Raji (cell line): ENCODE results near the gene ZNF862.

ENCODE experiments used
- POLR2A ChIP-seq: IDR thresholded peaks from 2 replicates; pipeline ENCODE4 v1.6.1; 2011; ENCODE audit warnings: low read depth, low read length, control low read depth; ENCODE audit not compliant: insufficient read depth

ZNF862 gene

DNA sequence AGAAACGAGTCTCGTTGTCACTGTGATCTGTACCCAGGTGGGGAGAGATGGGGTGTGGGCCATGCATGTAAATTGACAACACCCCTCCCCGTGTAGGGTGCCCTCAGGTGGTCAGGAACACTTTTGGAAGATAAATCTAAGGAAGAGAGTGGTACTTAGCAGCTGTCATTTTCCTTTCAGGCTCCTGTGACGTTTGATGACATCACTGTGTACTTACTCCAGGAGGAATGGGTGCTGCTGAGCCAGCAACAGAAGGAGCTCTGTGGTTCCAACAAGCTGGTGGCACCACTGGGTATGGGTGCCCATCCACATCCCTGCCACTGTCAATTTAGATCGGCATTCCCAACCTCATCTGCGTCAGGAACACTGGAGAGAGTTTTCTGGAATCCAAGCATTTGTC is 6.3 kb downstream of the ZNF862 start:
- TF ChIP-seq POLR2A, result no peak

DNA sequence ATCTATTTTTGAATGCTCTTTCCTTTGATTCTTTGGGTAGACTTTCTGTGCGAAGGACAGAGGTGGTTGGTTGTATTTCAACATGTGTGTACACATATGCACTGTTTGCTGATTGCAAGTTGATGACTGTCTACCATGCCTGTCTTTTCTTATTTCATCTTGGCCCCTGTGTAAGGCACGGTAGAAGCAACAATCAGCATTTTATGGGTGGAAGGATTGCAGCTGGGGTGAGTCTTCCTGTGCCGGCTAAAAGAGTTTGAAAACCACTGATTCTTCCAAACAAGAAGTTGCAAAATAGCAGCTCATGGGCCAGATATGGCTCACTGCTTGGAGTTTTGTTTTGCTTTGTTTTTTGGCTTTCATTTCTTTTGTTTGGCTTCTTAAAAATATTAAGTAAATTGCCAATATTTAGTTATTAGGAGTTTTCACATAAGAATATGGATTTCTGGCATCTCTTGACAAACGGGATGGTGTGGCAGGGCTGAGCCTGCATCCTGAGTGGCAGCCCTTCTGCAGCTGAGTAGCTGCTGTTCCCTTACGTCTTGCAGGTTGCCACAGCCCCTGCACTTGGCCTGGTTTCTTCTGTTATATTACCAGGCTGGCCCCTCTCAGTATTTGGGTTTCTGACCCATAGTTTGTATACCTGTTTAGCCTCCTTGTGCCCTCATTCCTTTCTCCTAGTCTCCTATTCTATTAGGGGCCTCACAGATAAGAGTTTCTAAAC is 7.2 kb downstream of the ZNF862 start:
- TF ChIP-seq POLR2A, result no peak

GRCh38 chr7:149846021-149846420 is 7.8 kb downstream of the ZNF862 start:
- no peak for TF ChIP-seq POLR2A

DNA sequence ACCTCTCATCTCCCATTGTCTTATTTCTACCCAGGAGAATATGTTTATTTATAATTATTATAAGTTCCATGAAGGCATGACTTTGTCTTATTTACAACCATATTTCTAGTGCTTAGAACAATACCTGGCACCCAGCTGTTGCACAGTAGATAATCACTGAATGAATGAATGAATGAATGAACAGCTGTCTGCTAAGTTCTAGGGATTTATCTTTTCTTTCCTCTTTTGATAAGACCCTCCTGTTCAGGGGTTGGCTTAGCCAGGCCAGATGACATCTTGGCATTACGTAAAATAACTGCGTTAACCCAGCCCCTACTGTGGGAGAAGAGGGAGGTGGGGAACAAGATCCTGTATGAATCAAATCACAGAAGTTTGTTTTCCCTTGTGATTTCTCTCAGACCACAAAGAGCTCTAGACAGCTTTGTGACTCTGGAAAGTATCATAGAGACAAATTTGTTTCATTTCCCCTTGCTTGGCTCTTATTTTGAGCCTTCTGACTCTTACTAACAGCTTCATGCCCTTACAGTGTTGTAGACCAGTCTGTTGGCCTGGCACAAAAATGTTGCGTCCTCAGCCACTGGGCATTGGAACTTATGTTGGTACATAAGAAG is 8.4 kb downstream of the ZNF862 start:
- TF ChIP-seq POLR2A, result no peak

DNA sequence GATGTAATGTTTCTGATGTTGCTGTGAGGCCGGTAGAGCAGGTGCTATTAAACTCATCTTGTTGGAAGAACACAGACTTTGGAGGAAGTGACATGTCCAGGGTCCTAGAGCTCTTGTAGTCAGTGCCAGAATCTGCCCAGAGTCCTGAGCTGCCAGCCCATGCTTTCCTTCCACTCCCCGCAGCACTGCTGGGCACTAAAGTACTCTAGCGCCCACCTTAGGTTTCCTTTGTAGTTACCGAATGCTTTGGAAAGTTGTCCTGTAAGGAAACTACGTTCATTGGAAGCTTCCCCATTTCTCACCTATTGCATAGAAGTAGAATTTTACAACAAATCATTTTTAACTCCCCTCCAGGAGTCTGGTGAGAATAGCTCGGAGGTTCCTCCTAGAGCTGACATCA is 11.0 kb downstream of the ZNF862 start:
- no peak for TF ChIP-seq POLR2A

DNA sequence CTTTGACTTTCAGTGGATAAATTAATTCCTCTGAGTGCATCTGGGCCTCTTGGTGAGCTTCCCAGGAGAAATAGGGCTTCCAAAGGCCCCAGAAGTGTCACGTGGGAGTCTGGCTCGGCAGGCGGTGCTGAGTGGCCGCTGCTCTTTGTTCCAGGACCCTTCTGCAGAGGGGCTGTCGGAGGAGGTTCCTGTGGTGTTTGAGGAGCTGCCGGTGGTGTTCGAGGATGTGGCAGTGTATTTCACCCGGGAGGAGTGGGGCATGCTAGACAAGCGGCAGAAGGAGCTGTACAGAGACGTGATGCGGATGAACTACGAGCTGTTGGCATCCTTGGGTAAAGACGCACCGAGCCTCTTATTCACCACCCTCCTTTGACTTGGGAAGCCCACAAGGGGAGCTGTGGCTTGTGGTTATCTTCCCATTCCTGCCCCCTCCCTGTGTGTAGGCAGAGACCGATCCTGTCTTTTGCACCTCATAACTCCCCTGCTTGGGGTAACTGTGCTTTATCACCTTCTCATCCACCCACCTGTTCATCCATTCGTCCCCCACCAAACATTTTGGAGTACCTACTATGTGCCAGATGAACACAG is 11.9 kb downstream of the ZNF862 start:
- TF ChIP-seq POLR2A, result no peak

DNA sequence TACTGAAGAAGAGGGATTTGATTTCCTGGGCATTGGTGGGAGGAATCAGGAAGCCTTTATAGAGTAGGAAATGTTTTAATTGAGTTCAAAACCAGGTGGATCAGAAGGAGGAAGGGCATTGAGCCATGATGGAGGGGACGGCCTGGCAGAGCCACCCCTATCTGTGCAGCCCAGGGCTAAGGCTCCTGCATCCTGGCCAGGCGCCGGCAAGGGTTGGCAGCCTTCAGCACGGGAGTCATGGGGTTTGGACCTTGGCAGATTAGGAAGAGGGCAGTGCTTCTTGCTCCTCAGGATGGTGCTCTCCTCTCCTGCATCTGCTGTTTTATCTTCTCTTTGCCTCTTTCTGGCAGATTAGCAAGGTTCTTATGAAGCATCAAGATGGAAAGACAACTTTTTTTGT is 12.5 kb downstream of the ZNF862 start:
- TF ChIP-seq POLR2A, result no peak

- no peak for TF ChIP-seq POLR2A
Observed at GRCh38 chr7:149851449-149851848, 13.3 kb downstream of the ZNF862 start.

DNA sequence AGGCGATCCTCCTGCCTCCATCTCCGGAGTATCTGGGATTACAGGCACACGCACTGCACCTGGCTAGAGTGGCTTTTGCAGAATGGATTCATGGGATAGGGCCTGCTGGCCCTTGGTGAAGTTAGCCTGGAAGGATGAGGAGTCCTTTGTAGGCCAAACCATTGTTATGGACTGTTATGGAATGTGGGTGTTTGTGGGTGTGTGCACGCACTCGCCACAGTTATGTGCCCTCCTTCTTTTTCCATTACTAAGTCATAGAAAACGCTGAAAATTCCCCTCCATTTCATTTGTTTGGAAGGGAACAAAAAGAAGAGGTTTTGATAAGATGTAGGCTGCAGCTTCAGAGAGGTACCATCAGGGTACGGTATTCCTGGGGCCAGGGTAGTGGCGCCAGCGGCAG is 15.0 kb downstream of the ZNF862 start:
- TF ChIP-seq POLR2A, result no peak

DNA sequence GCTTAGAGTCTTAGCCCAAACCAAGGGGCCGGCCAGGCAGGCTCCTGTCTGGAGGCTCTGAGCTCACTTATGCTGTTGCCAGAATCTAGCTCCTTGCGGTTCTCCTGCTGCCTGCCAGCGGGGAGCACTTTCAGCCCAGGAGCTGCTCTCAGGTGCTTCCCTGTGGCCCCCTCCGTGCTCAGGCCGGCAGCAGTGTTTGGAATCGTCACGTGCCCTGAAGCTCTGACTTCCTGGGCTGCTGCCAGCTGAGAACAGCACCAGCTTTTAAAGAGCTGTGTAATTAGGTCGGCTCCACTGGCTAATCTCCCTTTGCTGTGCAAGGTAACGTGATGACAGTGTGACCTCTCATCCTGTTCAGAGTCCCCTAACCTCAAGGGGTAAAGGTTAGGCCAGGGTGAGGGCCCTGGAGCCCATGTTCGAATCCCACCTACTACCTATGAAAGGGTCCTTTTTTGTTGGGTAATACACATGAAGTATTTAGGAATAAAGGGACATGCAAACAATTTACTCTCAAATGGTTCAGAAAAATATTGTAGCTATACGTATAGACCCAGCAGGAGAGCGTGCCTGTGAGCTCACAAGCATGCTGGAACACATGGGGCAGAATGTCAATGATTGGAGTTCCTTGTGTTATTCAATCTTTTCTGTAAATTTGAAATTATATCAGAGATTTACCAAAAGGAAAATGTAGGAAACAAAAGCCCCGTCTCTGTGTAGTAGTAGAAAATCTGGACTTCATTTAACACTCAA is 16.6 kb downstream of the ZNF862 start:
- no peak for TF ChIP-seq POLR2A

GRCh38 chr7:149855361-149856305 is 17.5 kb downstream of the ZNF862 start:
- no peak for TF ChIP-seq POLR2A

DNA sequence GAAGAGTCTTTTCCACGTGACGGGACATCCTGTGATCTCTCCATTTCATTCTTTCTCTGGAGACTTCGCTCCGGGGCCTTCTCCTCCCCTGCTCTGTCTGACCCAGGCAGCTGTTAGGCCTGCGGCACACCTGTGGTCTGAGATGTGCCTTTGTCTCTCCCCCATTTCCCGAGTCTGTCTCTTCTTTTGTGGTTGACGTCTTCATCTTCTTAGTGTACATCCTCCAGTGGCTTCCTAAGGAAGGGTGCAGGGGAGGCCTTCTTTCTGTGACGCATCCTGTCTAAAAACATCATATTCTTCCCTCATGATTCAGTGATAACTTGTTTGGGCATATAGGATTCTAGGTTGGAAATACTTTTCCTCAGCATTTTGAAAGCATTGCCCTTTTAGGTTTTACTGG is 18.4 kb downstream of the ZNF862 start:
- no peak for TF ChIP-seq POLR2A

- no peak for TF ChIP-seq POLR2A
Observed at GRCh38 chr7:149859369-149859768, 21.2 kb downstream of the ZNF862 start.

DNA sequence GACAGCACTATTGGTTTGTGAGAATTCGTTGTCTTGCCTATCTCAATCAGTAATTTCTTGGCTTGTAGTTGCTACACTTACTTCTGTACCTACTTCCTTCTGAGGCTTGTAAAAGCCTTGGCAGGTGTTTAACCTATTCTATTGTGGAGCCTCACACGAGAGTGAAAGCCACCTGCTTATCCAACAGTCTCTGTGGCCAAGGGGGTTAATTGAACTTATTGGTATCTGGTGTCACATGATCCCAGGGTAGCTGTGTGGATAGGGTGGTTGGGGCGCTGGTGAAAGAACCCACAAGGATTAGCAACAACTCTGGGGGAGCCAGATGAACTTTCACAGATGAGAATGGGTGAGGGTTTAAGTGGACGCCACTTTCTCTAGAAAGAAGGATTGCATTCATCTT is 21.7 kb downstream of the ZNF862 start:
- TF ChIP-seq POLR2A, result no peak
